Esophagus muscularis mucosa (tissue), 4 donors: ENCODE measurements around the gene FOXG1. TPM values are rescaled to one million over a fixed set of nuclear protein-coding genes. Genes with fewer than 3 reads are reported as not detected.

ENCODE experiments used
- DNase-seq: peaks from one replicate; pipeline ENCODE4 v3.0.0-alpha.2; 2017; ENCODE audit errors: extremely low spot score
- H3K27ac ChIP-seq, 4 donors: fragments of 200-600 bp; sonication (generic); replicated peaks in 1 of 4; 1 replicate in 3 of 4; 2 replicates in 1 of 4; pipeline ENCODE4 v1.5.1; 2016 to 2019; ENCODE audit warnings: mild to moderate bottlenecking in 1 of 4
- H3K27me3 ChIP-seq, 4 donors: fragments of 200-600 bp; sonication (generic); one replicate each; pipeline versions ENCODE4 v1.5.1 to v1.6.0; 2016 to 2019
- H3K36me3 ChIP-seq, 4 donors: fragments of 200-600 bp; sonication (generic); one replicate each; pipeline ENCODE4 v1.5.1; 2016 to 2019
- H3K4me1 ChIP-seq, 4 donors: fragments of 200-600 bp; sonication (generic); one replicate each; pipeline ENCODE4 v1.5.1; 2016 to 2019
- H3K4me3 ChIP-seq, 4 donors: fragments of 200-600 bp; sonication (generic); 1 replicate in 2 of 4; 2 replicates in 2 of 4; pipeline ENCODE4 v1.5.1; 2016 to 2019; ENCODE audit warnings: mild to moderate bottlenecking in 4 of 4, moderate library complexity in 1 of 4
- H3K9me3 ChIP-seq, 4 donors: fragments of 200-600 bp; sonication (generic); 1 replicate in 3 of 4; 2 replicates in 1 of 4; pipeline ENCODE4 v1.5.1; 2016 to 2019
- EP300 ChIP-seq: sonication (generic); formaldehyde crosslinking; IDR thresholded peaks from one replicate; pipeline ENCODE4 v1.6.1; 2017; ENCODE audit warnings: antibody characterized with exemption
- POLR2A ChIP-seq: fragments of 450-650 bp; IDR thresholded peaks from one replicate; pipeline ENCODE4 v1.6.1; 2017; ENCODE audit warnings: antibody characterized with exemption, moderate library complexity, mild to moderate bottlenecking, low read depth
- POLR2AphosphoS5 ChIP-seq, 2 donors: sonication (generic); formaldehyde crosslinking; IDR thresholded peaks; one replicate each; pipeline ENCODE4 v1.6.1; 2017; ENCODE audit warnings: antibody characterized with exemption in 2 of 2
- WGBS: methylation state at CpG from one replicate; pipeline ENCODE4 v1.1.5; 2018; 5-methylcytosine and 5-hydroxymethylcytosine counted together
- intact Hi-C: fragments of 100-400 bp; cut with DNase I; formaldehyde crosslinking; loops from one replicate; pipeline ENCODE4 v1.15.1; 2023
- total RNA-seq, 4 donors: library from RNA; depleted of rRNA; stranded (reverse); fragments of >200 nt; gene quantifications; one replicate each; pipeline versions ENCODE4 v1.1.0 to v1.2.1, GENCODE V29; 2016
- TF ChIP-seq, protein P1 (sequence below), 3 experiments: fragments of 200-600 bp in 2 of 3; fragments of 450-650 bp in 1 of 3; sonication (generic) in 2 of 3; IDR thresholded peaks; one replicate each; pipeline ENCODE4 v1.5.1; 2017 to 2019; ENCODE audit warnings: antibody characterized with exemption in 3 of 3, mild to moderate bottlenecking in 2 of 3, moderate library complexity in 1 of 3

FOXG1 gene
- total RNA-seq, 4 donors from 2014 or later: 0.65 to 1.2 (median 0.75) TPM

- DNase-seq: no peak
- WGBS: 42% methylated on average over 29 of the region's 29 CpGs
- intact Hi-C loops: no loop called here
- Histone ChIP-seq H3K9me3 (no peaks in the 10 kb centered on the region), H3K27ac (peak overlapping the region in 1 of 4 donors; percentile 63), H3K4me1 (peaks cover 0 to 17% (median 11%) of the 10 kb centered on the region in 4 donors), H3K27me3 (peaks cover 0 to 98% (median 34%) of the 10 kb centered on the region in 4 donors), H3K36me3 (no peaks in the 10 kb centered on the region), H3K4me3 (peak overlapping the region in 3 of 4 donors; percentile 7 to 37 (median 17))
- no peak for TF ChIP-seq POLR2A
- TF ChIP-seq POLR2AphosphoS5 (IDR thresholded peaks at IDR 0.05): no peak
- TF ChIP-seq, protein P1, sequence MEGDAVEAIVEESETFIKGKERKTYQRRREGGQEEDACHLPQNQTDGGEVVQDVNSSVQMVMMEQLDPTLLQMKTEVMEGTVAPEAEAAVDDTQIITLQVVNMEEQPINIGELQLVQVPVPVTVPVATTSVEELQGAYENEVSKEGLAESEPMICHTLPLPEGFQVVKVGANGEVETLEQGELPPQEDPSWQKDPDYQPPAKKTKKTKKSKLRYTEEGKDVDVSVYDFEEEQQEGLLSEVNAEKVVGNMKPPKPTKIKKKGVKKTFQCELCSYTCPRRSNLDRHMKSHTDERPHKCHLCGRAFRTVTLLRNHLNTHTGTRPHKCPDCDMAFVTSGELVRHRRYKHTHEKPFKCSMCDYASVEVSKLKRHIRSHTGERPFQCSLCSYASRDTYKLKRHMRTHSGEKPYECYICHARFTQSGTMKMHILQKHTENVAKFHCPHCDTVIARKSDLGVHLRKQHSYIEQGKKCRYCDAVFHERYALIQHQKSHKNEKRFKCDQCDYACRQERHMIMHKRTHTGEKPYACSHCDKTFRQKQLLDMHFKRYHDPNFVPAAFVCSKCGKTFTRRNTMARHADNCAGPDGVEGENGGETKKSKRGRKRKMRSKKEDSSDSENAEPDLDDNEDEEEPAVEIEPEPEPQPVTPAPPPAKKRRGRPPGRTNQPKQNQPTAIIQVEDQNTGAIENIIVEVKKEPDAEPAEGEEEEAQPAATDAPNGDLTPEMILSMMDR (IDR thresholded peaks at IDR 0.05): no peak
- no peak for TF ChIP-seq EP300
Observed at GRCh38 chr14:28774764-28775735, 8.5 kb downstream of the FOXG1 start.

- Histone ChIP-seq H3K4me1 (peaks cover 0 to 17% (median 11%) of the 10 kb centered on the region in 4 donors), H3K27me3 (peaks cover 0 to 99% (median 34%) of the 10 kb centered on the region in 4 donors), H3K27ac (no peak overlapping the region), H3K9me3 (no peaks in the 10 kb centered on the region), H3K4me3 (no peak overlapping the region), H3K36me3 (no peaks in the 10 kb centered on the region)
- 57% methylated on average over 3 of the region's 3 CpGs for WGBS
- no peak for DNase-seq
- TF ChIP-seq EP300: no peak
- no peak for TF ChIP-seq POLR2AphosphoS5 (IDR thresholded peaks at IDR 0.05)
- TF ChIP-seq, protein P1 (IDR thresholded peaks at IDR 0.05): no peak
- TF ChIP-seq POLR2A: no peak
- intact Hi-C loops: no loop called here
Observed at GRCh38 chr14:28776482-28777266, 10.1 kb downstream of the FOXG1 start.

GRCh38 chr14:28777471-28778137 lies 11.0 kb downstream of the FOXG1 start:
- H3K27ac ChIP-seq: no peak overlapping the region
- TF ChIP-seq EP300 (no peak), POLR2A (no peak), POLR2AphosphoS5 (IDR thresholded peaks at IDR 0.05) (no peak)
- TF ChIP-seq, protein P1 (IDR thresholded peaks at IDR 0.05): no peak
- H3K4me3 ChIP-seq: no peak overlapping the region
- H3K4me1 ChIP-seq: peaks cover 0 to 17% (median 11%) of the 10 kb centered on the region in 4 donors
- WGBS: 35% methylated on average over 17 of the region's 17 CpGs
- H3K36me3 ChIP-seq: no peaks in the 10 kb centered on the region
- DNase-seq: no peak
- intact Hi-C loops: no loop called here
- H3K27me3 ChIP-seq: peaks cover 0 to 98% (median 37%) of the 10 kb centered on the region in 4 donors
- H3K9me3 ChIP-seq: no peaks in the 10 kb centered on the region

DNA sequence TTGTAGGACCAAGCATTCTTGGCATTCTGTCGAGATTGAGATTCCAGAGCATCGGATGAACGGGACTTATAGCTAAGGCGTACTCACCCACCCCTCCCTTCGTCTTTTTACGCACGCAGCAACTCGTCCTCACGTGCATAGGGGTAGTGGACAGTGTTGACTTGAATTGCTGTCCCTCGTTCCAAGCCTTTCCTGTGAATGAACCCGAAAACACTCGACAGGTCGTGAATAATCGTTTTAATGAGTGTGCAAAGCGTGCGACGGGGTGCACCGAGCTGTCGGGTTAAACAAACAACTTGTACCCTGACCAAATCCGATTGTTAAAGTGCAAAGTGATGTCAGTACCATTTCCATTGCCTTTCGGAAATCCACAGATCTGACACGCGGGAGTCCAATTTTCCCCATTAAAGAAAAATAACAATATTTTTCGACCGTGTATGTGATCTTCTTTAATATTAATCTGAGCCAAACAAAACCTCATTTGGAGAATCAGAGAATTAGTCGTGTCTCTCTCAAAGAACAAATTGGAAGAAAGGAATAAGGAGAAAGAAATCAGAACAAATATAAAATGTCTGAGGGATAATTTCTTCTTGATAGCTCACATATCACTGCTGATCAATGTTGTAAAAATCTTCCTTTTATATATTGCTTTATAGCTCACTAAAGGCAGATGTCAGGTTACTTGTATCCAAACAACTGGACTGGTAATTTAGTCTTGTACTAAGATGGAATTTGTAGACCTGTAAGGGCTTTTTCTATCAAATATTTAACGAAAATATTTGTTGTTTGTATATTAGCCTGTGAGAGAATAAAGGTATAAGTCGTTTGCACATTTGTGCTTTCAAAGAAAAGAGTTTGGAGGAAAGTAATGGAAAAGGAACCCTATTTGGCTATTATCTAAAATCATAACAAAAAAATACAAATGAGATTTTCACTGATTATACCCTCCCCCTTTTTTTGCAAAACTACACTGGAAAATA lies 11.8 kb downstream of the FOXG1 start:
- Histone ChIP-seq H3K36me3 (no peaks in the 10 kb centered on the region), H3K27ac (no peak overlapping the region), H3K27me3 (peaks cover 0 to 97% (median 35%) of the 10 kb centered on the region in 4 donors), H3K4me3 (no peak overlapping the region), H3K9me3 (no peaks in the 10 kb centered on the region), H3K4me1 (peaks cover 0 to 15% (median 11%) of the 10 kb centered on the region in 4 donors)
- TF ChIP-seq POLR2A (no peak), EP300 (no peak), POLR2AphosphoS5 (IDR thresholded peaks at IDR 0.05) (no peak)
- TF ChIP-seq, protein P1 (IDR thresholded peaks at IDR 0.05): no peak
- intact Hi-C loops: no loop called here
- 34% methylated on average over 28 of the region's 28 CpGs for WGBS
- no peak for DNase-seq
